GM18511 (cell line): ENCODE measurements around the gene ALG12.
"Not testable (repeated sequence)": the region's sequence is repeated elsewhere in the genome, so short reads cannot be mapped to it uniquely, and the experiment has no call there.

Source experiments
- ATAC-seq: cut with Tn5 transposase; IDR thresholded peaks from one replicate; pipeline ENCODE4 v1.9.1; 2021; ENCODE audit warnings: mild to moderate bottlenecking, moderate library complexity; ENCODE audit not compliant: unreplicated experiment

ALG12 gene

GRCh38 chr22:49871482-49871881 is 46.8 kb downstream of the ALG12 start:
- no peak for ATAC-seq

GRCh38 chr22:49869845-49870712 is 48.2 kb downstream of the ALG12 start:
- no peak for ATAC-seq

- no peak for ATAC-seq
Measured at GRCh38 chr22:49869086-49869830, 49.0 kb downstream of the ALG12 start.

GRCh38 chr22:49867303-49868265 is 50.7 kb downstream of the ALG12 start:
- no peak for ATAC-seq

- ATAC-seq = no peak
Measured at GRCh38 chr22:49866646-49867045, 51.6 kb downstream of the ALG12 start.

GRCh38 chr22:49866134-49866533 is 52.1 kb downstream of the ALG12 start:
- ATAC-seq = no peak

- no peak for ATAC-seq
Measured at GRCh38 chr22:49865156-49865555, 53.1 kb downstream of the ALG12 start.

GRCh38 chr22:49863931-49864330 is 54.3 kb downstream of the ALG12 start:
- ATAC-seq = no peak

GRCh38 chr22:49862496-49862776 is 55.8 kb downstream of the ALG12 start:
- ATAC-seq = no peak

- ATAC-seq = no peak
Measured at GRCh38 chr22:49861642-49862495, 56.4 kb downstream of the ALG12 start.

- no peak for ATAC-seq
Measured at GRCh38 chr22:49858827-49859226, 59.4 kb downstream of the ALG12 start.

- ATAC-seq = no peak
Measured at GRCh38 chr22:49856766-49857618, 61.2 kb downstream of the ALG12 start.

- no peak for ATAC-seq
Measured at GRCh38 chr22:49856343-49856742, 61.9 kb downstream of the ALG12 start.

GRCh38 chr22:49855251-49855911 is 62.9 kb downstream of the ALG12 start:
- ATAC-seq = no peak

GRCh38 chr22:49853981-49854831 is 64.0 kb downstream of the ALG12 start:
- ATAC-seq = peak; percentile 22

- ATAC-seq = peak; percentile 82
Measured at GRCh38 chr22:49852898-49853894, 65.0 kb downstream of the ALG12 start, which contains the start of gene ZBED4. TSS of gene ZBED4 (plus strand) at chr22:49853844. CDS start at chr22:49883663, 29,819 bp downstream.

GRCh38 chr22:49852568-49852897 is 65.7 kb downstream of the ALG12 start:
- not testable (repeated sequence) for ATAC-seq
